ENCODE results near the gene CDKN1A.
"Not testable (repeated sequence)": the region's sequence is repeated elsewhere in the genome, so short reads cannot be mapped to it uniquely, and the experiment has no call there.

CDKN1A gene

DNA sequence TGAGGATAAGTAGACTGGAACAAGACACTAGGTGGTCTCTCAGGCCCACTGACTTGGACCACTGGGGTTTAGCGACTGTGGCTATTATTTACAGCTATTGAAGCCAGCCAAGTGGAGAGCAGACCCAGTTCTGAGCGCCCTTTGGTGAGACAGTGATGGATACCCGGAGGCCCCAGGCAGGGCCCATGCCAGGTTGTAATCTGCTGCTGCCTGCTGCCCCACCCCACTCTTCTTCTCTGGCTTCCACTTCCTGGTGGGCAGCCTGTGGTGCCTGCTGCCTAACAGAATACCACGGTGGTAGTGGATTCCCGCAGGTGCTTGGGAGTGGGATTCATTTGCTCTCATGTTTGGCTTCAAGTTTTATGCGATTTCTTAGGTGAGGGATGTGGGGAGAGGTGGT is 19.7 kb downstream of the CDKN1A start:
- DNase-seq (ENCODE audit: low read depth) = no peak

DNA sequence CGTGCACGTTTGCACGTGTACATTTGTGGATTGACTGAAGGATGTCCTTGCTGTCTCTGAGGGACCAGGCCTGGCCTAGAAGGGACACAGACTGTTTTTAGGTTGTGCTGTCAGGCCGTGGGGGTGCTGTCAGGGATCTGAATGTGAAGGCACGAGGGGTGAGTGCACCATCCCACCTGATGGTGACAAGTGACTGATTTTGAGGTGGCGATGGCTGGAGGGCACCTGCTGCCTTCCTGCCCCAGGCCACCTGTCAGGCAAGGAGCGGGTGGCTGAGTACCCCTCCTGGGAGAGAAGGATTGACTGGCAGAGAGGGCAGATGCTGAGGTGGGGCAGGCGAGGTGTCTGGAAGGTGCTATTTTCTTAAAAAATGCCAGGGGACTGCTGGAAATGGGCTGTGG is 20.4 kb downstream of the CDKN1A start:
- no peak for DNase-seq (ENCODE audit: low read depth)

DNA sequence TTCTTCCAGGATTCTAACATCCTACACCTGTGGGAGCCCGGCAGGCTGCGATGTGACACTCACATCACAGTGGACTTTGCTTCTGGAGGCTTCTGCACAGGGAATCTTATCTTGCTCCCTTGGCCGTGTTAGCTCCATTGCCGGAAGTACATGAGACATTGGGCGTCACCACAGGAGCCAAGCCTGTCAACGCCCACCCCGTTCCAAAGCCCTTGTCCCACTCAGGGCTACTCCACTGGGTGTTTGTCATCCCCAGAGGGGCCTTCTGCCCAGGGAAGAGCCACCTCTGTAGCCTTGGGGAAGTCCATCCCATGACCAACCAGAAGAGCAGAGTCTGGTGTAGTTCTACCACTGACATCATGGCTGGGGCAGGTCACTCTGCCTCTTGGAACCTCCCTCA is 20.8 kb downstream of the CDKN1A start:
- DNase-seq (ENCODE audit: low read depth) = no peak

DNA sequence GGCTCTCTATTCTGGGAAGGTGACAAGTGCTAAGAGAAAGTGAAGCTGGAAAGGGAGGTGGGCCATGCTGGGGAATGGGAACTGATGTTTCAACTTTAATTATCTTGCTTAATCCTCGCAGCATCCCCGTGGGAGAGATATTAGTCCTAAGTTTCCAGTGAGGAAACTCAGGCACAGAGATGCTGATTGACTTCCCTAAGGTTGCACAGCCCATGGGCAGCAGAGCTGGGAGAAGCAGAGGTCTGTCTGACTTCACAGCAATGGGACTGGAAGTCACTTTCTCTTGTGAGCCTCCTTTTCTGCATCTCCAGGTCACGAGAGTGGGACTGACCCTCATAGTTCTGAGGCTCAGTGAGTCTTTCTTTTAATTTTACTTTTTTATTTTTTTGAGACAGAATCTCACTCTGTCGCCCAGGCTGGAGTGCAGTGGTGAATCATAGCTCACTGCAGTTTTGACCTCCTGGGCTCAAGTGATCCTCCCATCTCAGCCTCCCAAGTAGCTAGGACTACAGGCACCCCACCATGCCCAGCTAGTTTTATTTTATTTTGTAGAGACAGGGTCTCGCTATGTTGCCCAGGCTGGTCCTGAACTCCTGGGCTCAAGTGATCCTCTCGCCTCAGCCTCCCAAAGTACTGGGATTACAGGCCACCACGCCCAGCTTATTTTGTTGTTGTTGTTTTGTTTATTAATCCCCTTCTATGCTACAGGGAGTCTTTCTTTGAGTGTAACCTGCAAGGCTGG is 21.7 kb downstream of the CDKN1A start:
- DNase-seq (ENCODE audit: low read depth) = no peak

DNA sequence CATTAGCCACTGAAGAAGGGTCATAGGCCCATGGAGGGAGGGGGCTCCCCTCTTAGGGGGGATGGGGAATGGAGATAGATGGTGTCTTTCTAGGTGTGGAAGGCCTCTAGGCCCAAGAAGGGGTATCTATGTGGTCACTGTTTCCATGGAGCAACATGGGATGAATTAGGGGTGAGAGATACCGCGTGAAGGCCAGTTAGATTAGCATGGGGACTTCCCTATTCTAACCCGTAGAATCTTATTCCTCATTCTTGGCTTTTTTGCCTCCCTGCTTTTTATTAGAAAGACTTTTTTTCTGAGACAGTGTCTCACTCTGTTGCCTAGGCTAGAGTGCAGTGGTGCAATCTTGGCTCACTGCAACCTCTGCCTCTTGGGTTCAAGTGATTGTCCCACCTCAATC is 22.3 kb downstream of the CDKN1A start:
- no peak for DNase-seq (ENCODE audit: low read depth)

DNA sequence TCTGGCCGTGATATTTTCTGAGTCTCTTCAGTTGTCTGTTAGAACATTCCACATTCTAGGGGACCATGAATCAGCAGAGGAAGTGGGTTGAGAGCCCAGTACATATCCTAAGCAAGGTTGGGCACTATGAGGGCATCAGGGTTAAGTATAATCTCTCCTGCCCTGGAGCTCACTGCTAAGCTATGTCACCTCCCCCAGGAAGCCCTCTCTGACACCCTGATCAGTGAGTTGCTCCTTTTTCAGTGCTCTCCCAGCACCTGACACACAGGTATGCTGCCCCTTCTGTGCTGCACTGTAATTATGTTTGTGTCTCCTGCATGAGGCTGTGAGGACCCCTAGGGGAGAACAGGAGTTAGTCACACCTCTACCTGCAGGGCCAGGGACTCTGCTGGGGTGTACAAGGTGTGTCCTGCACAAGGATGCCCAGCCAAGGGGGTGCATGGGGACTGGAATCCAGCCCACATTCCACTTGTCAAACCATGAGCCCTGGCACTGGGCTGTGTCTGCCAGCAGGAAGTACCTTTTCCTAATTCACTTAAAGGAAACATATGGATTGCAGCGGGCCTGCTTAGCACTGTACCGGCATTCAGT is 23.0 kb downstream of the CDKN1A start:
- no peak for DNase-seq (ENCODE audit: low read depth)

DNA sequence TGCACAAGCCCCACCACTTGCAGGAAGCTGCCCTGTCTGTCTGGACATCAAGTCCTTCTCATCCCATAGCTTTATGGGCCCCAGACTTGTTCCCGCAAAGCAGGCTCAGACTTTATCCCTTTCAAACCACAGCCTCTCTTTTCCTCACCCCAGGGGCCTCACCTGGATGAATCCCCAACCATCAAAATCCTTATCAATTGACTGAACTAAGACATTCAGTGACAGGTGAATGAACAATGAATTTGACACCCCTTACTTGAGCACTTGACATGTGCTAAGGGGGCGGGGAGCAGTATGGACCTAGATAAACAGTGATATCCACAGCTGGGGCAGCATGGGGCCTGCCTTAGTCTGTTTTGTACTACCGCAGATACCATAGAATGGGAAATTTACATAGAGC is 24.1 kb downstream of the CDKN1A start:
- DNase-seq (ENCODE audit: low read depth) = no peak

DNA sequence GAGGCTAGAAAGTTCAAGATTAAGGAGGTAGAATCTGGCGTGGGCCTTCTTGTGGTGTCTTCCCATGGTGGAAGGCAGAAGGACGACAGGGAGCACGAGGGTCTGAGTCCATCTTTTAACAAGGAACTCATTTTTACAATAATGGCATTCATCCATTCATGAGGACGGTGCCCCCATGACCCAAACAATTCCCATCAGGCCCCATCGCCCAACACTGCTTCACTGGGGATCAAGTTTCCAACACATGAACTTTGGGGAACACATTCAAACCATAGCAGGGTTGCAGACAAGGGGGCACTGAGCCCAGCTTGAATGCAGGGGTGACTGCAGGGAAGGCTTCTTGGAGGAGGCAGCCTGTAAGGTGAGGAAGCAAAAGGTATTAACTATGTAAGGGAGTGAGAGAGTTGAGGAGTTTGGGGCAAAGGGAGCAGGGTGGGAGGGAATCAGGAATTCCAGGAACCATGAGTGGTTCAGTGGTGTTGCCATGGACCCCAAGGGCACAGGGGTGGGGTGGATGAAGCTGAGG is 24.6 kb downstream of the CDKN1A start:
- DNase-seq (ENCODE audit: low read depth) = no peak

DNA sequence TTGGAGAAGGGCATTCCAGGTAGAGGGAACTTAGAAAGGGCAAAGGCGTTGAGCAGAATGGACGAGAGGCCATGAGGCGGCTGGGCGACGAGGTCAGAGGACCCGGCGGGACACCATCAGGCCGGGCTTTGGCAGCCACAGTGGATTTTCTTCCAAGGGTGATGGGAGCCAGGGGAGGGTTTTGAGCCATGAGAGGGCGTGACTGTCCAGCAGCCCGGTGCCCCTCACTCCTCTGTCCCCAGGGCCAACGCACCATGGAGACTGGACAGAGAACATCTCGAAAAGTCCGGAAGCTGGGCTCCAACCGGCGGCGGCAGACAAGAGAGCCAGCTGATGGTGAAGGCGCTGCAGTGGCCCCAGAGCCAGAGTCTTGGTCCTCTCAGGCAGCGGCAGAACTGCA is 25.5 kb downstream of the CDKN1A start:
- DNase-seq (ENCODE audit: low read depth) = no peak

DNA sequence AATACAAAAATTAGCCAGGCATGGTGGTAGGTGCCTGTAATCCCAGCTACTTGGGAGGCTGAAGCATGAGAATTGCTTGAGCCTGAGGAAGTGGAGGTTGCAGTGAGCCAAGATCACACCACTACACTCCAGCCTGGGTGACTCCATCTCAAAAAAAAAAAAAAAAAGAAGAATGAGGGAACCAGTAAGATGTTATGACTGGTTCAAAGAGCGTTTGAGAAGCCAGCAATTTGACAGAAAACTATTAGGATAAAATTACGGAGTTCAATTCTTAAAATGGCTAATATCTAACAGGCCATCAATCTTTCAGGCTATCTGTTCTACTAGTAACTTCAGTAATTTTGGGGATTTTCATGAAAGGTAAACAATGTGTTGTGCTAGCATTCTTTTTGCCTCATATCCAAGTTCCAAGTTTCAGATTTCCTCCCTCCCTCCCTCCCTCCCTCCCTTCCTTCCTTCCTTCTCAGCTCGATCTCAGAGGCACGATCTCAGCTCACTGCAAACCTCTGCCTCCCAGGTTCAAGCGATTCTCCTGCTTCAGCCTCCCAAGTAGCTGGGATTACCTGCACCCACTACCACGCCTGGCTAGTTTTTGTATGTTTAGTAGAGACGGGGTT is 26.6 kb downstream of the CDKN1A start:
- DNase-seq (ENCODE audit: low read depth) = not testable (repeated sequence)

DNA sequence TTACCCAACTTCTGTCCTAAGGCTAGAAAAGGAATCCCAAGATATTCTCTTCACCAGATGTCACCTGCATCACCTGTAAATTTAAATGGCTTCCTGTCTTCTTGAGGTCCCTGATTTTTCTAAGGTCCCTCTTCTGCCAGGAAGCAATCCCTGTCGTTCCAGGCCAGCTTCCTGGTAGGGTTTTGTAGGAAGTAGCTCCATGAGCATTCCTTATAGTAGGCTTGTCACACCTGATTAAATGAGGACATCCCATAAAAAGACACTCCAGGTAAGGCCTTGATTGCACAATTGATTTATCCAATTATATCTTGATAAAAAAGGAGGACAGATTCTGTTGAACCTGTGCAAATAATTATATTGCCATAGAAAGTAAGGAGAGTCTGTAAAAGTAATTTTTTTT is 27.8 kb downstream of the CDKN1A start:
- no peak for DNase-seq (ENCODE audit: low read depth)

DNA sequence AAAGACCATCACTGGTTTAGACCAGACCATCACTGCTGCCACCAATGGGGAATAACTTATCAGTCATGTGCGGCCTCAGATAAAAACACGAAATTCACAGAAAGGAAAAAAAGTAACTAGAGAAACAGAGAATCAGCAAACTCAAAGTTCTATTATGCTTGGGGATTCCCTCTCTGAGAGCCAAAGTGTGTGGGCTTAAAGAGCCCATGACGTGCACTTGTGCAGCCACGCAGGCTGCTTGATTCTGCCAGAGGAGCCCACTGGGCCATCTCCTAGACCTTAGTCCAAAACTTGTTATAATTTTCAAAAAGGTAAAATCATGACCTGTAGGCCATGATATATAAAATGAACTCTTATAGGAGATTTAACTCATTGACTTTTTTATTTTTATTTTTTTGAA is 34.3 kb downstream of the CDKN1A start:
- no peak for DNase-seq (ENCODE audit: low read depth)

DNA sequence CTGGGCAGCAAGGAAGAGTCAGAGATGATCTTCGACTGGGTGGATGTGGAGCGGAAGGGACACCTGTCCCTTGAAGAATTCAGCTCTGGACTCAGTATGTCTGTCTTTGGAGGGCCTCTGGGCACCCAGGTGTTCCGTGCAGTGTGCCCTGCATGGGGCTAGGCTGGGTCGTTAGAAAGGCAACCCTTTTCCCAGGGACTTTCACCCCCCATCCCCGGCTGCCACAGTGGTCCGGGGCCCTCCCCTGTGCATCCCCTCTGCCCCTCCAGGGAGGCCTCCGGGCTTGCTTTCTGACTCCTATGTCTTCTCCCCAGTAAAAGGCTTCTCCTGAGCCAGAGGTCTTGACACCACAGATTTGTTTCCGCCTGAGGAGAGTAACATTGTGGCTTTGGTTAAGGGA is 35.3 kb downstream of the CDKN1A start:
- DNase-seq (ENCODE audit: low read depth) = no peak

DNA sequence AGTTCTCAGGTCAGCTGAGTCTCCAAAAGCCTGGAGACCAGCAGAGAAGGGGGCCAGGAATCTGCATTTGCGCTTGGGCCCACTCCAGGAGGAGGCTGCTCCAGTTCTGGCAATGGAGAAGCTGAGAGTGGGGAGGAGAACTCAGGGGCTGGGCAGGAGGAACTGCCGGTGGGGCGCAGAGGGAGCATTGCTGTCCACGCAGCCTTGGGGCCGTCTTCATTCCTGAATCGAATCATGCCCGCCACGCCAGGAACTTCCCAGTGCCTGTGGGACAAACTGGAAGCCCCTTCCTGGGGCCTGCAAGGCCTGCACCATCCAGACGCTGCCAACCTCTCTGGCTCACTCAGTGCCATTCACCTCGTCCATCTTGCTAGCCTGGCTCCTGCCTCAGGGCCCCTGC is 36.0 kb downstream of the CDKN1A start:
- no peak for DNase-seq (ENCODE audit: low read depth)

DNA sequence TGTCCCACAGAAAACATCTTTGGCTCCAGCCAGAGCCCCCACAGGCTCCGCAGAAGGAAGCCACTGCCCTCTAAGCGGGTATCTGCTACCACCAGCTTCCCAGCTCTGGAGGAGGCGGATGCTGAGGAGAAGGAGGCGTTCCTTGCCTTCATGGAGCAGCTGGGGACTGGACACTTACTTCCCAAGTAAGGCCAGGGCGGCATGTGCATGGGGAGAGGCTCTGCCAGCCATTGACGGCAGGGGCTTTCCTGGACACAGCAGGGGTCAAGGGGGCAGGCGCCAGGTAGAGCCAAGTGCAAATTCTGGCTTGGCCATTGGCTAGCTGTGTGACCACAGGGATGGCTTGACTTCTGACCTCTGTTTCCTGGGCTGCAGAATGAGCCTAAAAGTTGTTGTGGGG is 37.0 kb downstream of the CDKN1A start:
- no peak for DNase-seq (ENCODE audit: low read depth)

DNA sequence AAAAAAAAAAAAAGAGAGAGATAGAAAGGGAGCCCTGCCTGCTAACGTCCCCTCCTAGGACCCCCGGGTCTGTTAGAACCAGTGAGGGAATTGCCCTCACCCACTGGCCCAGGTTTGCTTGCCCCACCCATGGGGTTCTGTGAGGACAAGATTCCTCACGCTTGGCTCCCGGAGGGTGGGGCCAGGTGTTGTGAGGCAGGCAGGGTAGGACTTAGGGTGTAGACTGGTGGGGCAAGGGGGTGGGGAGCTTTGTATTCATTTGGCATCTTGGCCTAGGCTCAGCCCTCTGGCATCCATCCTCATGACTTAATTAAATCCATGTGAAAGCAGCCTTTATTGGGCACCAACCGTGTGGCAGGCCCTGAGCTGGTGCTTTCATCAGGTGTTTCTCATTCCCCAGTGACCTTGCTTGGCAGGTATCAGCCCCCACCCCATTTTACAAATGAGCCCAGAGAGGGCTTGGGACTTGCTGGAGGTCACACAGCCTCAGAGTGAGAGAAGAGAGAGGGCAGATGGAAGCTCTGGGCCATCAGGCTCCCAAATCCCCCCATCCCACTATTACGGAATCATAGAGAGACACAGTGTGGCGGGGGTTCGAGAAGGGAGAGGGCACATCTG is 38.1 kb downstream of the CDKN1A start:
- no peak for DNase-seq (ENCODE audit: low read depth)

DNA sequence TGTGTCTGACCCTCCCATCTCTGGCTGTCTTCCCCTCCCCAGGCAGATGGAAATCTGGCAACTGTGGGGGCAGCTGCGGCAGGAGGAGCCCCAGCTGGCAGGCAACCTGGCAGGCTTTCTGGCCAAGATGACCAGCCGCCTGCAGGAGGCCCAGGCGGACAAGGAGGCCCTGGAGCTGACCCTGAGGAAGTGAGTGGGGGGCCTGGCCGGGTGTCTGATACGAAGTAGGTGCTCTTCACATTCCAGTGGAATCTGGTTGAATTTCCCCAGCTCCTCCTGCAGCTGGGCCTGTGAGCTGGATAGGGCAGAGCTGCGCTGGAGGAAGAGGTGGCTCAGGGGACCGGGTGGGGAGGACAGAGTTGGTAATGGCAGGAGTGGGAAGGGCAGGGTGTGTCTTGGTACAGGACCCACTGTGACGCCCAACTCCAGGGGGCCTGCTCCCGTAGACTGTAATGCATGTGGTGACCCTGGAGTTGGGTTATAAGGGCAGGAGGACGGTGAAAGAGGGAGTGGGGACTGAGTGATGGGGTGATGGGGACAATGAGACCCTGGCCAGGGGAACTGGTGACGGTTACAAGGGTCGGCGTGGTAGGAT is 38.8 kb downstream of the CDKN1A start:
- DNase-seq (ENCODE audit: low read depth) = no peak

DNA sequence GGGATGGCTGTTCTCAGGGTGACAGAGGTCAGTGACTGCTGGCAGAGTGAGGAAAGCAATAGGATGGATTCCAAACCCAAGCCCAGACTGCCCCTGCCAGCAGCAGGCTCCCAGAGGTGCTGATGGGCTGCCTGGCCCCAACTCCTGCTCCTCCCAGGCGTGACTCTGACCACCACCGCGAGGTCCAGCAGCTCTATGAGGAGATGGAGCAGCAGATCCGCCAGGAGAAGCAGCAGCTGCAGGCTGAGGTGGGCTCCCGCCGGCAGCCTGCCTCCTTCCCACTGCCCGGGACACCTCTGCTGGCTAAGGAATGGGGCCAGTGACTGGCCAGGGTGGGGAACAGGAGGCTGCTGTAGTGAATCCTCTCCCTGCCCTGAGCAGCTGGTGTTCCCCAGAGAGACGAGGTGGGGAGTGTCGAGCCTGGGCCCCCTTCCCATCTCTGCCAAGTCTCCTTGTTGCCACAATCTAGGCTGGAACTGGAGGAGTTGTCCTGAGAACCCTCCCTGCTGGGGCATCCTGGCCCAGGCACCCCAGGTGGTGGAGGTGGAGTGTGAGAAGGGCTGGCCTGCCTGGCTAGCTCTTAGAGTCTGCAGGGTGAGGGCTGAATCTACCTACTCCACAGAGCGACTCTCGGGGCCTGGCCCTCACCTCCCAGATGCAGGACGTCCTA is 39.5 kb downstream of the CDKN1A start:
- DNase-seq (ENCODE audit: low read depth) = no peak

DNA sequence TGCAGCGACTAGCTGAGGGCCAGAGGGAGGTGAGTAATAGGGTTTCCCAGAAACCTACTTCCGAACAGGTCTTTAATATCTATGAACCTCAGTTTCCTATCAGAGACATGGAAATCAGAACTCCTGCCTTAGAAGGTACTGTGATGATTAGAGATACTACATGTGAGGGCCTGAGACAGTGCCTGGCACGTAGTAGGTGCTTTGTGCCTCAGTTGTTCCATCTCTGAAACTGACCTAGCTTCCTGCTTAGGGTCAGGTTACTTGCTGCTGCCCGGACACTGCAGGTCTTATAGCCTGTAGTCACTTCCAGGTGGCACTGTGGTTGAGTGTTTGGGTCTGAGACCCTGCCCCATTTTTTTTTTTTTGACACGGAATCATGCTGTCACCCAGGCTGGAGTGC is 40.0 kb downstream of the CDKN1A start:
- DNase-seq (ENCODE audit: low read depth) = no peak

DNA sequence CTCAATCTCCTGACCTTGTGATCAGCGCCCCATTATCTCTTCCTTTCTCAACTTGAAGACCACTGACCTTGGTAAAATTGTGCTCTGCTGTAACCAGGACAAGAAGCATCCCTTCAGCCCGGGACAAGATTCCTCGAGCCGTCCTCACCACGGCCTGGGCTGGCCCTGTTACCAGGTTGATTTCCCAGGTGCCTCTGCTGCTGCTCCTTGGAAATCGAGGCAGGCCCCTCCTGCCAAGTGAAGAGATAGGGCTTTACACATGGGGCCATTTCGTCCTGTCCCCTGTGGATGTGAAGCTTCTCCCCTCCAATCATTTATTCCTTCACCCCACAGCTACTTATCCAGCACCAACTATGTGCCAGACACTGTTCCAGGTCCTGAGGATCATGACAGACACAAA is 40.6 kb downstream of the CDKN1A start:
- no peak for DNase-seq (ENCODE audit: low read depth)

DNA sequence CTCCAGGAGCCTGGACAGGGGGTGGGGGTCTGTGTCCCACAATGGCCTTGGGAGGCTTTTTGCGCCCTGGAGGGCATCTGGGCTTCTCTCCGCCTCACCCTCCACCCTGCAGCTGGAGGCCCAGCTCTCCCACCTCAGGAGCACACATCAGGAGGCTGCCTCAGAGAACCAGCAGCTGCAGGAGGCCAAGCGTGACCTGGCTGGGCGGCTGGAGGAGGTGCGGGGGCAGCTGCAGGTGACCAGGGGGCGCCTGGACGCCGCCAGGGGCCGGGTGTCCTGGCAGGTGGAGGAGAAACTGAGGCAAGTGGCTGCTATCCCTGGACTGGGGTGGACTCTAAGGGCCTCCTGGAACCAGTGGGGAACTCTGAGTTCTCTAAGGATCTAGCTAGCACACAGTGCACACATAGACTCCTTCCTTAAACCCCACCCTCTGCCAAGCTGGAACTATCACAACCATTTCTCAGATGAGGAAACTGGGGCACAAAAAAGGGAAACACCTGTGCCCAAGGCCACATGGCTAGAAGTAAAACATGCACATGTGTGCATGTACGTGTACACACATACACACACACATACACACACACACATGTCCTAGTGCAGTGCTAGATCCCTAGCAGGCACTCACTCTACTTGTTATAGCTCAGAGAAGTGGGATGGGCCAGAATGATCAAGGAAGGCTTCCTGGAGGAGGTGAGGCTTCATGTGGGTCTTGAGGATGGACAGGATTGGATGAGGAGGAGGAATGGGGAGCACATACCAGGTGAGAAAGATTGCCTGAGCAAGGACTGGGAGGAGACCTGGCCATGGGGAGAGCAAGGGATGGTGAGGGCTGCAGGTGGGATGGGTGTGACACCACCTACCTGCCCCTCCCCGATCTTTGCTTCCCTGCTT is 42.0 kb downstream of the CDKN1A start:
- no peak for DNase-seq (ENCODE audit: low read depth)

Measured in stimulated activated CD8-positive, alpha-beta memory T cell treated with anti-CD3 and anti-CD28 coated beads, Interleukin-7, amount 100 ng/mL, for 24 hours (primary cell).